Measurements from ENCODE around the gene LMO4.

Gene LMO4, protein sequence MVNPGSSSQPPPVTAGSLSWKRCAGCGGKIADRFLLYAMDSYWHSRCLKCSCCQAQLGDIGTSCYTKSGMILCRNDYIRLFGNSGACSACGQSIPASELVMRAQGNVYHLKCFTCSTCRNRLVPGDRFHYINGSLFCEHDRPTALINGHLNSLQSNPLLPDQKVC

GRCh38 chr1:87328272-87329050 lies at the start of gene LMO4:
Gene LMO4 (plus strand): TSS chr1:87328880. CDS start chr1:87332016, 3,136 bp downstream.
- in situ Hi-C loops (cut with HindIII; ENCODE audit: low sequenced_read_pairs): no loop called here
- peak; percentile 95 for DNase-seq (ENCODE audit: low read depth)
- TF ChIP-seq CTCF (IDR thresholded peaks at IDR 0.05; ENCODE audit: low read depth, low read length, missing control alignments): no peak
- peak within 1 kb of the TSS; percentile 74 for H3K4me3 ChIP-seq (ENCODE audit: low read depth, low read length)

- in situ Hi-C loops (cut with HindIII; ENCODE audit: low sequenced_read_pairs): no loop called here
- TF ChIP-seq CTCF (IDR thresholded peaks at IDR 0.05; ENCODE audit: low read depth, low read length, missing control alignments): no peak
- DNase-seq (ENCODE audit: low read depth): no peak
- H3K4me3 ChIP-seq (ENCODE audit: low read depth, low read length): no peak overlapping the region
Observed at GRCh38 chr1:87279536-87279875, 49.2 kb upstream of the LMO4 start.

GRCh38 chr1:87279966-87280535 lies 48.6 kb upstream of the LMO4 start:
- TF ChIP-seq CTCF (IDR thresholded peaks at IDR 0.05; ENCODE audit: low read depth, low read length, missing control alignments): no peak
- in situ Hi-C loops (cut with HindIII; ENCODE audit: low sequenced_read_pairs): no loop called here
- DNase-seq (ENCODE audit: low read depth): no peak

GRCh38 chr1:87284456-87285240 lies 44.0 kb upstream of the LMO4 start:
- no peak for TF ChIP-seq CTCF (IDR thresholded peaks at IDR 0.05; ENCODE audit: low read depth, low read length, missing control alignments)
- in situ Hi-C loops (cut with HindIII; ENCODE audit: low sequenced_read_pairs): no loop called here
- no peak for DNase-seq (ENCODE audit: low read depth)
- no peak overlapping the region for H3K4me3 ChIP-seq (ENCODE audit: low read depth, low read length)

More at GRCh38 chr1:87279966-87280535, 48.6 kb upstream of the LMO4 start:
- no peak overlapping the region for H3K4me3 ChIP-seq (ENCODE audit: low read depth, low read length)

DNA sequence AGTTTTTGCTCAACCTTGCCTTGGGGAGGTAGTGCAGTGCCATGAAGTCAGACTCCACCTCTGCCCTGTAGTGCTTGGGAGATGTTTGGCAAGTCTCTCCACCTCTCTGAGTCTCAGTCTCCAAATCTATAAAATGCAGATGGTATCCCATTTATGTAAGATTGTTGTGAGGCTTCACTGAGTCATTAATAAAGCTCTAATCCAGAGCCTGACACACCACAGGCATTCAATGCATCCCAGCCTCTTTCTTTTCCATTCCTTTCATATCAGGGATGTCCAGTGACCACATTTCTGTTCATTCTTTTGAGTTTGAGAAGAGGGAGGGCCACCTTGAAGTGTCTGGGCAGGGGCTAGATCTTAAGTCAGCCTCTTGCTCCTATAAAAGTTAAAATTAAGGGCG lies 37.6 kb upstream of the LMO4 start:
- peak; percentile 19 for DNase-seq (ENCODE audit: low read depth)
- no peak overlapping the region for H3K4me3 ChIP-seq (ENCODE audit: low read depth, low read length)
- no peak for TF ChIP-seq CTCF (IDR thresholded peaks at IDR 0.05; ENCODE audit: low read depth, low read length, missing control alignments)
- in situ Hi-C loops (cut with HindIII; ENCODE audit: low sequenced_read_pairs): no loop called here
